Left renal cortex interstitium (tissue), 4 donors: ENCODE results near the gene TMPRSS7. TPM values are rescaled to one million over a fixed set of nuclear protein-coding genes. Genes with fewer than 3 reads are reported as not detected.

Experiments
- DNase-seq, 4 donors: peaks; one replicate each; pipeline ENCODE4 v3.0.0-alpha.2; 2013; ENCODE audit warnings: low read depth in 4 of 4, low spot score in 2 of 4, missing footprints in 1 of 4
- polyA plus RNA-seq, 4 donors: library from polyadenylated mRNA; unstranded; fragments of 120-200 nt; gene quantifications; one replicate each; pipeline ENCODE4 v1.2.1, GENCODE V29; 2013; ENCODE audit not compliant: insufficient read length in 4 of 4

The TMPRSS7 gene
- polyA plus RNA-seq, 4 donors = 0.06 to 0.07 TPM; not detected in 2

GRCh38 chr3:112124907-112125607 lies 90.5 kb downstream of the TMPRSS7 start:
- no peak for DNase-seq

- peak in 2 of 4 donors; percentile 55 to 56 for DNase-seq
Observed at GRCh38 chr3:112126511-112126911, 92.0 kb downstream of the TMPRSS7 start.

DNA sequence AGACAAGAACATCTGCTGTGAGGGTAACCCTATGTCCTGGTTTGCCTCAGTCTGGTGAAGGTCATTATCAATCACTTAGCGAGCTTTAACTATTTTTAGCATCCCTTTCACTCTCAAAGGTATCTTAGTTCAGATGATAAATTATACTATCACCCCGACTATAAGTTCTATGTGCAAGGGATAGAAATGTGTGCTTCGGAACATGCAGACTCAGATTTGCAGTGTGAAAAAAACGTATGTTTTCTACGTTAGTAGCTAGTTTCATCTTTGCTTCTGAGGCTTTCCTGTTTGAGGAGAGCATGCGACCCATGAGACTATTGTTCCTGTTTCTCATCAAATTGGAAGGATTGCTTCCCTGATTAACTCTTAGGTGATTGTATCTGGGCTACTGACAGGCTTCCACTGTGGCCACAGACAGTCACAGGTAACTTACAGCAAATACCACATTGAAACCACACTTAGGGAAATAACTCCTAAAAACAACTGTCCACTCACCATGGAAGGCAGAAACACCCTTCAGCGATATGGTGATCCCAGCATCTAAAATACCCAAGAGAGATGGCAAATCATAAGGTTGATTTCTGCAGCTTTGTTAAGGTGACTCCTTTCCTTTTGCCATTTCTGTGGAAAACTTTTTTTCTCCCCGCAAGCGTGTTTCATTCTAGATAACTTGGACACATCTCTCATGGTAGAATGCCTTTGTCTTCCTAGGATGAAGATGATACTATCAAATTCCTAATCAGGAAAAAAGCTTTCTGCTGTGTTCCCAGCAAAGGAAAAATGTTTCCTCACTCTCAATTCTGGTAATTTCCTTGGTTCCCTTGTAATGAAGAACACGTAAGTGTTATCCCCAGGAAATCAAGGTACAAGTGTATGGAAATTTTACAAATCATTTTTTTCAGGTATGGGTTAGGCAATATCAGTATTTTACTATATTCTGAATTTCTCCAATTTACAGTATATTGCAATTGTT lies 93.3 kb downstream of the TMPRSS7 start:
- DNase-seq = no peak

GRCh38 chr3:112128843-112129727 lies 94.5 kb downstream of the TMPRSS7 start:
- DNase-seq = no peak

GRCh38 chr3:112129925-112130637 lies 95.5 kb downstream of the TMPRSS7 start:
- no peak for DNase-seq

DNA sequence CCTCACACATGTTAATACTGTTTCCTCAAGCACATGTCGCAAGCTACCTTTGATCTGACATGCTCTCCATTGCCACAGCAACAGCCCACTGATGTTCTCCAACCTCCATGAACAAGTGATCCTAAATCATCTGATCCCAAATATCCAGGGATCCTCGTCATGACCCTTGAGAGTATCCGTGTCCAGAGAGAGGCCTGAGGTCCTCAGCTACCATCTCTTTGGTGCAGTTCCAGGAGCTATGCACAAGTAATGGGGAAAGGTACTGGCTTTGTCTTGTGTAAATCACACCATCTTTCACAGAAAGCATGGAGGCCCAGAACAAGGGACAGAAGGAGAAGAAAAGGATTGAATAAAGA lies 96.1 kb downstream of the TMPRSS7 start:
- DNase-seq = no peak

Other genes starting within 250 kb of the TMPRSS7 start
- gene PHLDB2, start 175.5 kb upstream of the TMPRSS7 start, polyA plus RNA-seq = 100 to 1,000 TPM in 1 of 4 donors, 10 to 100 TPM in 3; 71.9 to 112 (median 88.8) TPM
- gene ABHD10, start 55.7 kb upstream of the TMPRSS7 start, polyA plus RNA-seq = 10 to 100 TPM; 49.4 to 58.8 (median 52.2) TPM
- 1 to 10 TPM; 1.4 to 3.2 (median 2.7) TPM for gene TAGLN3, start 35.8 kb upstream of the TMPRSS7 start, polyA plus RNA-seq
- 1 to 10 TPM; 5.1 to 9.7 (median 6.5) TPM for gene C3orf52, start 51.7 kb downstream of the TMPRSS7 start, polyA plus RNA-seq
- 1 to 10 TPM in 3 of 4 donors, under 1 TPM in 1; 0.90 to 3.6 (median 1.8) TPM for gene GCSAM, start 98.5 kb downstream of the TMPRSS7 start, polyA plus RNA-seq